ENCODE data around the gene QSOX1. TPM values are rescaled to one million over a fixed set of nuclear protein-coding genes. Genes with fewer than 3 reads are reported as not detected.
"Not testable (repeated sequence)": the region's sequence is repeated elsewhere in the genome, so short reads cannot be mapped to it uniquely, and the experiment has no call there.

Gene QSOX1
- total RNA-seq, 4 donors from 2014 or later = 74.9 to 184 (median 107) TPM

DNA sequence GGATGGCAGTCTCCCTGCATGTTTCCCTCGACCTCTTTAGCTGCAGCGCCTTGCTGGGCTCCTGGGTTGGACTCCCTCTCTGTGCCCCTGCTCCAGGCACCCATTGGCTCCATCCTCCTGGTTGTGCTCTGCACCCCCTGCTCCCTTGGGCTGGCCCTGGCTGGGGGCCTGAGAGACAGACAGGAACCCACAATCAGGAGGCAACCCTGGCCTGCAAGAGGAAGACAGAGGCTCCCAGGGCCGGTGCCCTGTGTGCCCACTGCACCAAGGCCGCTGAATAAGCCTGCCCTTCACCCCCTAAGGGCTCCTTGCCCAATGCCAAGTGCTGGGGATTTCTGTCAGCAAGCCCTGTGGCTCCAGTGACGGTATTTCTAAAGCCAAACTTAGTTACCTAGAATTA lies 43.9 kb downstream of the QSOX1 start:
- H3K9me3 ChIP-seq = no peaks in the 10 kb centered on the region
- intact Hi-C loops (cut with DNase I) = no loop called here
- TF ChIP-seq, protein P1, sequence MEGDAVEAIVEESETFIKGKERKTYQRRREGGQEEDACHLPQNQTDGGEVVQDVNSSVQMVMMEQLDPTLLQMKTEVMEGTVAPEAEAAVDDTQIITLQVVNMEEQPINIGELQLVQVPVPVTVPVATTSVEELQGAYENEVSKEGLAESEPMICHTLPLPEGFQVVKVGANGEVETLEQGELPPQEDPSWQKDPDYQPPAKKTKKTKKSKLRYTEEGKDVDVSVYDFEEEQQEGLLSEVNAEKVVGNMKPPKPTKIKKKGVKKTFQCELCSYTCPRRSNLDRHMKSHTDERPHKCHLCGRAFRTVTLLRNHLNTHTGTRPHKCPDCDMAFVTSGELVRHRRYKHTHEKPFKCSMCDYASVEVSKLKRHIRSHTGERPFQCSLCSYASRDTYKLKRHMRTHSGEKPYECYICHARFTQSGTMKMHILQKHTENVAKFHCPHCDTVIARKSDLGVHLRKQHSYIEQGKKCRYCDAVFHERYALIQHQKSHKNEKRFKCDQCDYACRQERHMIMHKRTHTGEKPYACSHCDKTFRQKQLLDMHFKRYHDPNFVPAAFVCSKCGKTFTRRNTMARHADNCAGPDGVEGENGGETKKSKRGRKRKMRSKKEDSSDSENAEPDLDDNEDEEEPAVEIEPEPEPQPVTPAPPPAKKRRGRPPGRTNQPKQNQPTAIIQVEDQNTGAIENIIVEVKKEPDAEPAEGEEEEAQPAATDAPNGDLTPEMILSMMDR (IDR thresholded peaks at IDR 0.05) = no peak
- no peak for TF ChIP-seq POLR2A (IDR thresholded peaks at IDR 0.05)
- H3K27ac ChIP-seq = no peak overlapping the region
- H3K4me1 ChIP-seq = peaks cover 0 to 20% (median 0%) of the 10 kb centered on the region in 3 donors
- H3K27me3 ChIP-seq = no peaks in the 10 kb centered on the region
- DNase-seq = no peak
- WGBS, 2 donors = 84% methylated on average over 5 of the region's 5 CpGs; no CpG with 5 or more reads in 1 of the 2 donors
- no peak overlapping the region for H3K4me3 ChIP-seq
- H3K36me3 ChIP-seq = peaks cover 8 to 58% (median 11%) of the 10 kb centered on the region in 3 donors

DNA sequence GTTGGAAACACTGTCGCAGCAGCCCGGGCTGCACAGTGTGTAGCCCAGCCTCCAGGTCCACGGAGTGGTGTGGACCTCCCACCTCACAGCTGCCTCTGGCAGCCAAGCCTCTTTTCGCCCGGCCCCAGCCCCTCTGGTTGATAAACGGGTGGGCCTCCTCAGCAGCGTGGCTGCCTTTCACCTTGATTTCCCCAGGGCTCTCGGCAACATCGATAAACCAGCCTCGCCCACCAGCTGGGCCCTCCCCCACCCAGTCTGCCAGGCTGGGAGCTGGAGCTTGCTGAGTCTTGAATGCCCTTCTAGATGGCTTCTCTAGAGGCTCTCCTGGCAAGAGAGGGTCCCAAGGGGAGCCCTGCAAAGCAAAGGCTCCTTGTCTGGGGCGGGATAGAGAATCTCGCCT lies 44.3 kb downstream of the QSOX1 start:
- Histone ChIP-seq H3K9me3 (no peaks in the 10 kb centered on the region), H3K27ac (no peak overlapping the region), H3K4me1 (peaks cover 0 to 20% (median 0%) of the 10 kb centered on the region in 3 donors), H3K4me3 (no peak overlapping the region), H3K36me3 (peaks cover 8 to 54% (median 9%) of the 10 kb centered on the region in 3 donors), H3K27me3 (no peaks in the 10 kb centered on the region)
- TF ChIP-seq, protein P1 (IDR thresholded peaks at IDR 0.05) = no peak
- no peak for TF ChIP-seq POLR2A (IDR thresholded peaks at IDR 0.05)
- intact Hi-C loops (cut with DNase I) = no loop called here
- DNase-seq = no peak
- 94% methylated on average over 3 of the region's 12 CpGs; no CpG with 5 or more reads in 1 of the 2 donors for WGBS, 2 donors

DNA sequence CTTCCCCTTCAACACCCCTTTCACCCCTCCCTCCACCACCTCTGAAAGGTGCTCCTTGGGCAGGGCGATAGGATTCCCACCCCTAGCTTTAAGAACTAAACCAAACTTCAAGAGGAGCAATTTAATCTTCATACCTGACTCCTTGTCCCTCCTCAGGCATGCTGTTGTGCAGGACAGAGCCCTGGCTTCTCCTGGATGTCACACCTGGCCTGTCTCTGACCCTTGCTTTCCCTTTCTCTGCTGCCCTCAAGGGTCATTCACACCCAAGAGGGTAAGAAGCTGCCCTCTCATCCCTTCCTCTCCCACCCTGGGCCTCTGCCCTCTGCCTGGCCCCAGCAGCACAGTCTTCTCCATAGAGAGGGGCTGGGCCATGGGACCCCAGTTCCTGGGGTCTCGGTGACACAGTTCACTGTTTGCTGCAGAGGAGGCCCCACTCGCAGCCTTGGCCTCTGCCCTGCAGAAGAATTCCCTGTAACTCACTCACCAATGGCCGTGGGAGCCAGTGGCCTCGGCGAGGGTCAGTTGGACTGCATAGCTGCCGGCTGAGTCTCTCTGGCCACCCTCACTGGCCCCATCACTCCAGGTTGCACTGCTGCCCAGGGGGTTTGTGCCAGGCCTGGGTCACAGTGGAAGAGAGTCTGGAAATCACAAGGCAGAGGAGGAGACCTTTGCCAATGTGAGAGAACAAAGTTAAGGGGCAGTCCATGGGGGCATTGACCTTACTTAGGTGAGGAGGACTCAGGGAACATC lies 47.0 kb downstream of the QSOX1 start:
- peaks cover 0 to 20% (median 0%) of the 10 kb centered on the region in 3 donors for H3K4me1 ChIP-seq
- intact Hi-C loops (cut with DNase I) = no loop called here
- no peak overlapping the region for H3K4me3 ChIP-seq
- DNase-seq = no peak
- H3K36me3 ChIP-seq = peaks cover 0 to 28% (median 0%) of the 10 kb centered on the region in 3 donors
- no peaks in the 10 kb centered on the region for H3K9me3 ChIP-seq
- TF ChIP-seq, protein P1 (IDR thresholded peaks at IDR 0.05) = no peak
- no peak for TF ChIP-seq POLR2A (IDR thresholded peaks at IDR 0.05)
- WGBS, 2 donors = 86 to 92% methylated on average over 1 to 3 of the region's 7 CpGs
- H3K27ac ChIP-seq = no peak overlapping the region
- no peaks in the 10 kb centered on the region for H3K27me3 ChIP-seq

DNA sequence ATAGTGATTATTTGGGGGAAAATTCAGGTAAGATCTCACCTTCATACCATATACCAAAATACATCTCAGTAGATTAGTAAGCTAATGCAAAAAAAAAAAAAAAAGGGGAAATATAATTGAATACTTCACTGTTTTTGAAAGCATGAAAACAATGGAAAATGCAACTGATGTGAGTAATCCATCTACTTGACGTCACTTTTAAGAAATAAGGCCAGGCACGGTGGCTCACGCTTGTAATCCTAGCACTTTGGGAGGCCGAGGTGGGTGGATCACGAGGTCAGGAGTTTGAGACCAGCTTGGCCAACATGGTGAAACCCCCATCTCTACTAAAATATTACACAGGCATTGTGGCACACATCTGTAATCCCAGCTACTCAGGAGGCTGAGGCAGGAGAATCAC lies 47.9 kb downstream of the QSOX1 start:
- intact Hi-C loops (cut with DNase I); H3K27me3 ChIP-seq; DNase-seq; H3K4me3 ChIP-seq; H3K27ac ChIP-seq; H3K9me3 ChIP-seq: not testable (repeated sequence)
- peaks cover 0 to 18% (median 0%) of the 10 kb centered on the region in 3 donors for H3K36me3 ChIP-seq
- peaks cover 0 to 12% (median 0%) of the 10 kb centered on the region in 3 donors for H3K4me1 ChIP-seq
- WGBS, 2 donors = 63 to 86% methylated on average over 5 of the region's 5 CpGs

DNA sequence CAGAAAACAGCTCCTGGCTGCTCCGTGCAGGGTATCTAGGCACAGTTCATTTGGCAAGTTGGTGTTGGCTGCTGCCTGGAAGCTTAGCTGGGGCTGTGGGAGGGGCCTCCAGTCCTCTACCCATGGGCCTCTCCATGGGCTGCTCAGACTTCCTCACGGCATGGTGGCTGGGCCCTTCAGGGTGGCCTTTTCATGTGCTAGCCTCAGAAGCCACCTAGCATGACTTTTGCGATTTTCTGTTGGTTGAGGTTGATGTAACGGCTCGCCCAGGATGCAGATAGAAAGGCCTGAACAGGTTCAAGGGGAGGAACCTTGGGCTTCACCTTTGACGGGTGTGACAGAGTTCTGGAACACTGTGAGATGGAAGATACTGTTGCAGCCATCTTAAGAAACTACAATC lies 49.6 kb downstream of the QSOX1 start:
- no peaks in the 10 kb centered on the region for H3K27me3 ChIP-seq
- no peak for TF ChIP-seq POLR2A (IDR thresholded peaks at IDR 0.05)
- TF ChIP-seq, protein P1 (IDR thresholded peaks at IDR 0.05) = no peak
- no peaks in the 10 kb centered on the region for H3K4me1 ChIP-seq
- intact Hi-C loops (cut with DNase I) = no loop called here
- no peak overlapping the region for H3K27ac ChIP-seq
- no peak overlapping the region for H3K4me3 ChIP-seq
- peaks cover 0 to 2% (median 0%) of the 10 kb centered on the region in 3 donors for H3K36me3 ChIP-seq
- no peak for DNase-seq
- no peaks in the 10 kb centered on the region for H3K9me3 ChIP-seq
- 81 to 86% methylated on average over 4 to 5 of the region's 6 CpGs for WGBS, 2 donors
